Endodermal cell (in vitro differentiated cells): ENCODE data around the gene STX8. TPM values are rescaled to one million over a fixed set of nuclear protein-coding genes. Genes with fewer than 3 reads are reported as not detected.

Experiments
- DNase-seq: peaks from one replicate; pipeline ENCODE4 v3.0.0-alpha.2; 2017
- H3K27ac ChIP-seq: 2 replicates; pipeline ENCODE4 v1.5.1; 2013; ENCODE audit warnings: mild to moderate bottlenecking, low read depth, low read length, moderate library complexity
- H3K27me3 ChIP-seq: 2 replicates; pipeline ENCODE4 v1.6.1; 2013; ENCODE audit warnings: mild to moderate bottlenecking, low read length, moderate library complexity; ENCODE audit not compliant: insufficient read depth, control insufficient read depth, poor library complexity, severe bottlenecking
- H3K36me3 ChIP-seq: 2 replicates; pipeline ENCODE4 v1.7.0; 2013; ENCODE audit warnings: mild to moderate bottlenecking, low read length, moderate library complexity; ENCODE audit not compliant: control insufficient read depth, insufficient read depth
- H3K4me1 ChIP-seq: one replicate; pipeline ENCODE4 v1.7.0; 2013; ENCODE audit warnings: low read length; ENCODE audit not compliant: control insufficient read depth, insufficient read depth
- H3K4me3 ChIP-seq: 2 replicates; pipeline ENCODE4 v1.5.1; 2013; ENCODE audit warnings: mild to moderate bottlenecking, low read length, moderate library complexity
- H3K9ac ChIP-seq: 2 replicates; pipeline ENCODE4 v1.6.1; 2013; ENCODE audit warnings: mild to moderate bottlenecking, low read length, moderate library complexity; ENCODE audit not compliant: poor library complexity, severe bottlenecking; ENCODE audit errors: extremely low read depth
- H3K9me3 ChIP-seq: 2 replicates; pipeline ENCODE4 v1.6.1; 2013; ENCODE audit warnings: mild to moderate bottlenecking, low read length, moderate library complexity; ENCODE audit not compliant: control insufficient read depth
- H3K27ac Mint-ChIP-seq: 2 replicates; pipeline ENCODE4 v1.8.0; 2020; ENCODE audit warnings: mixed read lengths
- H3K27me3 Mint-ChIP-seq: 2 replicates; pipeline ENCODE4 v1.8.0; 2021; ENCODE audit warnings: mild to moderate bottlenecking, mixed read lengths; ENCODE audit not compliant: insufficient read depth
- H3K36me3 Mint-ChIP-seq: 2 replicates; pipeline ENCODE4 v1.8.0; 2020; ENCODE audit warnings: low read depth, mixed read lengths
- H3K4me1 Mint-ChIP-seq: 2 replicates; pipeline ENCODE4 v1.8.0; 2020; ENCODE audit warnings: mixed read lengths
- H3K4me3 Mint-ChIP-seq: 2 replicates; pipeline ENCODE4 v1.8.0; 2020; ENCODE audit warnings: mild to moderate bottlenecking, moderate library complexity, mixed read lengths
- H3K9me3 Mint-ChIP-seq: 2 replicates; pipeline ENCODE4 v1.8.0; 2020; ENCODE audit warnings: mild to moderate bottlenecking, mixed read lengths
- CTCF ChIP-seq: fragments of 200-600 bp; sonication (generic); conservative IDR thresholded peaks from 2 replicates; pipeline ENCODE4 v1.5.0; 2021; ENCODE audit warnings: antibody characterized with exemption, mild to moderate bottlenecking
- WGBS, 2 experiments: methylation state at CpG; one replicate each; pipeline versions ENCODE4 v1.1.5 to v1.1.7; 2013; ENCODE audit warnings: missing lambda C conversion rate in 2 of 2, mixed read lengths in 1 of 2; ENCODE audit not compliant: insufficient coverage in 1 of 2, insufficient read length in 1 of 2; 5-methylcytosine and 5-hydroxymethylcytosine counted together
- total RNA-seq, 2 donors: library from RNA; stranded (reverse); fragmentation: NEBNext Ultra II Directional in 1 of 2; extraction: Animal tissue kit (Norgen Biotek cat#: 25700) in 1 of 2; gene quantifications; 2 replicates in 1 of 2; 3 replicates in 1 of 2; pipeline ENCODE4 v1.2.1, GENCODE V29; 2021

STX8 gene
- total RNA-seq, 2 donors from 2014 or later, result 82.5 to 98.2 TPM

GRCh38 chr17:9410737-9411136, 164.9 kb downstream of the STX8 start:
- no peak for DNase-seq
- Mint-ChIP-seq H3K4me3 (no peak overlapping the region), H3K4me1 (peaks cover 35% of the 10 kb centered on the region), H3K27ac (no peak overlapping the region), H3K9me3 (peaks cover 1% of the 10 kb centered on the region), H3K36me3 (peaks cover 5% of the 10 kb centered on the region), H3K27me3 (no peaks in the 10 kb centered on the region)
- H3K9ac ChIP-seq, result no peak overlapping the region
- no peak overlapping the region for H3K27ac ChIP-seq
- 97 to 100% methylated on average over 1 to 2 of the region's 2 CpGs for WGBS, 2 experiments
- no peaks in the 10 kb centered on the region for H3K9me3 ChIP-seq
- no peaks in the 10 kb centered on the region for H3K27me3 ChIP-seq
- TF ChIP-seq CTCF, result no peak
- H3K4me3 ChIP-seq, result no peak overlapping the region
- no peaks in the 10 kb centered on the region for H3K36me3 ChIP-seq
- peaks cover 4% of the 10 kb centered on the region for H3K4me1 ChIP-seq

- H3K27ac ChIP-seq, result no peak overlapping the region
Observed at GRCh38 chr17:9410301-9410700, 165.3 kb downstream of the STX8 start.

GRCh38 chr17:9409878-9410277, 165.7 kb downstream of the STX8 start:
- no peaks in the 10 kb centered on the region for H3K27me3 ChIP-seq
- H3K9ac ChIP-seq, result no peak overlapping the region
- H3K4me1 ChIP-seq, result peaks cover 4% of the 10 kb centered on the region
- no peak overlapping the region for H3K4me3 ChIP-seq
- H3K36me3 ChIP-seq, result no peaks in the 10 kb centered on the region
- TF ChIP-seq CTCF, result no peak
- no peak overlapping the region for H3K27ac ChIP-seq
- WGBS, 2 experiments, result 86 to 90% methylated on average over 1 to 4 of the region's 4 CpGs
- no peak for DNase-seq
- Mint-ChIP-seq H3K27me3 (no peaks in the 10 kb centered on the region), H3K4me3 (no peak overlapping the region), H3K36me3 (no peaks in the 10 kb centered on the region), H3K4me1 (peaks cover 35% of the 10 kb centered on the region), H3K27ac (no peak overlapping the region), H3K9me3 (no peaks in the 10 kb centered on the region)
- no peaks in the 10 kb centered on the region for H3K9me3 ChIP-seq

More at GRCh38 chr17:9410301-9410700, 165.3 kb downstream of the STX8 start:
- Mint-ChIP-seq H3K9me3 (no peaks in the 10 kb centered on the region), H3K4me1 (peaks cover 35% of the 10 kb centered on the region), H3K27me3 (no peaks in the 10 kb centered on the region), H3K4me3 (no peak overlapping the region), H3K36me3 (peaks cover 3% of the 10 kb centered on the region), H3K27ac (no peak overlapping the region)
- Histone ChIP-seq H3K27me3 (no peaks in the 10 kb centered on the region), H3K9ac (no peak overlapping the region), H3K36me3 (no peaks in the 10 kb centered on the region), H3K4me3 (no peak overlapping the region), H3K9me3 (no peaks in the 10 kb centered on the region), H3K4me1 (peaks cover 4% of the 10 kb centered on the region)
- WGBS, 2 experiments, result 94 to 96% methylated on average over 8 of the region's 9 CpGs
- no peak for DNase-seq
- no peak for TF ChIP-seq CTCF
